Left lung (tissue), 10 donors: ENCODE measurements around the gene TUBAL3. TPM values are rescaled to one million over a fixed set of nuclear protein-coding genes. Genes with fewer than 3 reads are reported as not detected.

Source experiments
- ATAC-seq: fragments of 200-7000 bp; cut with Tn5 transposase; one replicate; pipeline ENCODE4 v1.9.1; 2020; ENCODE audit warnings: moderate library complexity
- DNase-seq, 4 donors: peaks; one replicate each; pipeline ENCODE4 v3.0.0-alpha.2; 2013 to 2020
- H3K27ac ChIP-seq, 2 donors: fragments of 200-600 bp; sonication (generic) in 1 of 2; one replicate each; pipeline versions ENCODE4 v1.5.0 to v1.8.0; 2020 to 2021
- H3K27me3 ChIP-seq, 2 donors: fragments of 200-600 bp; sonication (generic) in 1 of 2; one replicate each; pipeline versions ENCODE4 v1.5.0 to v1.8.0; 2020 to 2021
- H3K36me3 ChIP-seq, 2 donors: fragments of 200-600 bp; sonication (generic) in 1 of 2; one replicate each; pipeline versions ENCODE4 v1.5.0 to v1.8.0; 2020 to 2021
- H3K4me1 ChIP-seq, 2 donors: fragments of 200-600 bp; one replicate each; pipeline ENCODE4 v1.8.0; 2021
- H3K4me3 ChIP-seq, 2 donors: fragments of 200-600 bp; sonication (generic) in 1 of 2; one replicate each; pipeline versions ENCODE4 v1.5.0 to v1.8.0; 2020 to 2021; ENCODE audit warnings: mild to moderate bottlenecking in 1 of 2
- H3K9me3 ChIP-seq, 2 donors: fragments of 200-600 bp; sonication (generic) in 1 of 2; one replicate each; pipeline versions ENCODE4 v1.5.0 to v1.8.0; 2020 to 2021
- intact Hi-C, 2 donors: fragments of 100-400 bp; cut with DNase I; formaldehyde crosslinking; loops; one replicate each; pipeline versions ENCODE4 v1.11.2 to v1.14.2; 2022
- polyA plus RNA-seq, 6 donors: library from polyadenylated mRNA; unstranded; fragments of 120-200 nt; gene quantifications; one replicate each; pipeline ENCODE4 v1.2.1, GENCODE V29; 2013; ENCODE audit not compliant: insufficient read length in 6 of 6
- total RNA-seq, 2 donors: library from RNA; stranded (reverse); fragmentation: NEBNext Ultra II Directional; extraction: Animal tissue kit (Norgen Biotek cat#: 25700); gene quantifications; one replicate each; pipeline ENCODE4 v1.2.1, GENCODE V29; 2021
- TF ChIP-seq, protein P1 (sequence below), 2 donors: fragments of 200-600 bp; sonication (generic) in 1 of 2; IDR thresholded peaks; one replicate each; pipeline versions ENCODE4 v1.5.0 to v1.8.0; 2021; ENCODE audit warnings: antibody characterized with exemption in 2 of 2
- donor health status: DM: no; HTN: yes; CAD: no.
- donor health status: DM: no; HTN: no; CAD: no.

The TUBAL3 gene
- total and polyA plus RNA-seq, 8 donors = 0.10 to 0.11 TPM; not detected in 6

GRCh38 chr10:5402798-5403197, 1.8 kb downstream of the TUBAL3 start:
- DNase-seq = no peak
- H3K4me1 ChIP-seq = no peaks in the 10 kb centered on the region
- TF ChIP-seq, protein P1, sequence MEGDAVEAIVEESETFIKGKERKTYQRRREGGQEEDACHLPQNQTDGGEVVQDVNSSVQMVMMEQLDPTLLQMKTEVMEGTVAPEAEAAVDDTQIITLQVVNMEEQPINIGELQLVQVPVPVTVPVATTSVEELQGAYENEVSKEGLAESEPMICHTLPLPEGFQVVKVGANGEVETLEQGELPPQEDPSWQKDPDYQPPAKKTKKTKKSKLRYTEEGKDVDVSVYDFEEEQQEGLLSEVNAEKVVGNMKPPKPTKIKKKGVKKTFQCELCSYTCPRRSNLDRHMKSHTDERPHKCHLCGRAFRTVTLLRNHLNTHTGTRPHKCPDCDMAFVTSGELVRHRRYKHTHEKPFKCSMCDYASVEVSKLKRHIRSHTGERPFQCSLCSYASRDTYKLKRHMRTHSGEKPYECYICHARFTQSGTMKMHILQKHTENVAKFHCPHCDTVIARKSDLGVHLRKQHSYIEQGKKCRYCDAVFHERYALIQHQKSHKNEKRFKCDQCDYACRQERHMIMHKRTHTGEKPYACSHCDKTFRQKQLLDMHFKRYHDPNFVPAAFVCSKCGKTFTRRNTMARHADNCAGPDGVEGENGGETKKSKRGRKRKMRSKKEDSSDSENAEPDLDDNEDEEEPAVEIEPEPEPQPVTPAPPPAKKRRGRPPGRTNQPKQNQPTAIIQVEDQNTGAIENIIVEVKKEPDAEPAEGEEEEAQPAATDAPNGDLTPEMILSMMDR (IDR thresholded peaks at IDR 0.05) = no peak
- no peak overlapping the region for H3K4me3 ChIP-seq
- no peak for ATAC-seq
- H3K27me3 ChIP-seq = no peaks in the 10 kb centered on the region
- H3K27ac ChIP-seq = no peak overlapping the region
- no peaks in the 10 kb centered on the region for H3K36me3 ChIP-seq
- no peaks in the 10 kb centered on the region for H3K9me3 ChIP-seq
- intact Hi-C loops = no loop called here

GRCh38 chr10:5400468-5401240, 4.0 kb downstream of the TUBAL3 start:
- Histone ChIP-seq H3K36me3 (no peaks in the 10 kb centered on the region), H3K4me3 (no peak overlapping the region), H3K9me3 (no peaks in the 10 kb centered on the region), H3K4me1 (no peaks in the 10 kb centered on the region), H3K27me3 (no peaks in the 10 kb centered on the region), H3K27ac (no peak overlapping the region)
- ATAC-seq (no peak), DNase-seq (no peak)
- intact Hi-C loops = no loop called here
- TF ChIP-seq, protein P1 (IDR thresholded peaks at IDR 0.05) = no peak

GRCh38 chr10:5399332-5399731, 5.3 kb downstream of the TUBAL3 start:
- Histone ChIP-seq H3K27me3 (no peaks in the 10 kb centered on the region), H3K4me1 (no peaks in the 10 kb centered on the region), H3K36me3 (no peaks in the 10 kb centered on the region), H3K9me3 (no peaks in the 10 kb centered on the region), H3K27ac (no peak overlapping the region), H3K4me3 (no peak overlapping the region)
- no peak for DNase-seq
- intact Hi-C loops = no loop called here
- TF ChIP-seq, protein P1 (IDR thresholded peaks at IDR 0.05) = no peak
- no peak for ATAC-seq

GRCh38 chr10:5396556-5397300, 7.9 kb downstream of the TUBAL3 start:
- no peak for DNase-seq
- no peak overlapping the region for H3K27ac ChIP-seq
- peaks cover 0 to 8% of the 10 kb centered on the region in 2 donors for H3K9me3 ChIP-seq
- no peaks in the 10 kb centered on the region for H3K27me3 ChIP-seq
- no peaks in the 10 kb centered on the region for H3K36me3 ChIP-seq
- intact Hi-C loops = no loop called here
- H3K4me1 ChIP-seq = no peaks in the 10 kb centered on the region
- TF ChIP-seq, protein P1 (IDR thresholded peaks at IDR 0.05) = no peak
- ATAC-seq = no peak
- no peak overlapping the region for H3K4me3 ChIP-seq

GRCh38 chr10:5395168-5395567, 9.5 kb downstream of the TUBAL3 start:
- TF ChIP-seq, protein P1 (IDR thresholded peaks at IDR 0.05) = no peak
- intact Hi-C loops = no loop called here

More at GRCh38 chr10:5395168-5395567, 9.5 kb downstream of the TUBAL3 start:
- DNase-seq (no peak), ATAC-seq (no peak)
- Histone ChIP-seq H3K27ac (no peak overlapping the region), H3K9me3 (peaks cover 0 to 23% of the 10 kb centered on the region in 2 donors), H3K4me1 (no peaks in the 10 kb centered on the region), H3K4me3 (no peak overlapping the region), H3K27me3 (no peaks in the 10 kb centered on the region), H3K36me3 (no peaks in the 10 kb centered on the region)
